HepG2 (cell line): ENCODE data around the gene LRR1. TPM values are rescaled to one million over a fixed set of nuclear protein-coding genes. Genes with fewer than 3 reads are reported as not detected.

Source experiments
- ATAC-seq: fragments of 200-7000 bp; cut with Tn5 transposase; 3 replicates; pipeline ENCODE4 v1.9.1; 2020; ENCODE audit warnings: mild to moderate bottlenecking, moderate library complexity
- BruUV-seq: library from RNA; stranded (reverse); fragments of 400-500 nt; replicated peaks from 2 replicates; lab custom pipeline; 2021; lab: Mats Ljungman, UMichigan
- CTCF ChIA-PET: fragments of 300-600 bp; formaldehyde crosslinking; extraction: SDS; loops from one replicate; lab custom pipeline; 2021; ENCODE audit warnings: low total read pairs, inconsistent platforms, low intra/inter-chr PET ratio; lab: Yijun Ruan, JAX
- POLR2A ChIA-PET: fragments of 350-600 bp; sonication (Branson Sonifier 250); formaldehyde crosslinking; loops from one replicate; lab custom pipeline; 2020; ENCODE audit warnings: antibody characterized with exemption, inconsistent platforms; lab: Yijun Ruan, JAX
- DNase-seq: peaks from one replicate; pipeline ENCODE4 v3.0.0-alpha.2; 2015; ENCODE audit warnings: low spot score
- FAIRE-seq: peaks from 3 replicates; lab custom pipeline; 2011; peaks lifted over from hg19 to GRCh38; lab: Jason Lieb, UNC
- H2AFZ ChIP-seq: one replicate; pipeline ENCODE4 v1.6.1; 2011; ENCODE audit warnings: low read length, inconsistent platforms
- H3K27ac ChIP-seq: fragments of 300-600 bp; 3 replicates; pipeline ENCODE4 v1.8.0; 2011; ENCODE audit warnings: mixed run types, mild to moderate bottlenecking, mixed read lengths, low read length, inconsistent platforms; ENCODE audit not compliant: insufficient read depth; ENCODE audit errors: extremely low read length
- H3K27me3 ChIP-seq, 2 experiments: fragments of 200-600 bp in 1 of 2; 2 replicates in 1 of 2; 3 replicates in 1 of 2; pipeline versions ENCODE4 v1.6.0 to v1.8.0; 2011; ENCODE audit warnings: low read length in 2 of 2, mild to moderate bottlenecking in 2 of 2, moderate library complexity in 2 of 2, inconsistent platforms in 1 of 2; ENCODE audit not compliant: insufficient read depth in 2 of 2, control insufficient read depth in 1 of 2
- H3K36me3 ChIP-seq, 2 experiments: fragments of 200-600 bp in 1 of 2; replicated peaks in 1 of 2; 2 replicates in 1 of 2; 3 replicates in 1 of 2; pipeline versions ENCODE4 v1.5.1 to v1.8.0; 2011; ENCODE audit warnings: low read length in 2 of 2, inconsistent platforms in 1 of 2; ENCODE audit not compliant: insufficient read depth in 2 of 2, control insufficient read depth in 1 of 2
- H3K4me1 ChIP-seq: 2 replicates; pipeline ENCODE4 v1.5.1; 2012; ENCODE audit warnings: low read length, inconsistent platforms; ENCODE audit not compliant: insufficient read depth
- H3K4me2 ChIP-seq: 2 replicates; pipeline ENCODE4 v1.6.0; 2011; ENCODE audit warnings: low read depth, low read length, inconsistent platforms
- H3K4me3 ChIP-seq, 3 experiments: fragments of 200-600 bp in 1 of 3; sonication (generic), shearing (Covaris generic) in 1 of 3; replicated peaks in 1 of 3; 2 replicates each; pipeline ENCODE4 v1.5.1; 2011 to 2016; ENCODE audit warnings: low read length in 3 of 3, inconsistent platforms in 2 of 3, low read depth in 2 of 3, mild to moderate bottlenecking in 2 of 3, control low read depth in 1 of 3, mixed read lengths in 1 of 3; ENCODE audit not compliant: insufficient read depth in 1 of 3
- H3K79me2 ChIP-seq: one replicate; pipeline ENCODE4 v1.6.1; 2011; ENCODE audit warnings: low read length, inconsistent platforms; ENCODE audit not compliant: insufficient read depth
- H3K9ac ChIP-seq: 2 replicates; pipeline ENCODE4 v1.6.0; 2011; ENCODE audit warnings: mild to moderate bottlenecking, low read depth, low read length, inconsistent platforms; ENCODE audit not compliant: insufficient read depth
- H3K9me3 ChIP-seq: 2 replicates; pipeline ENCODE4 v1.5.1; 2012; ENCODE audit warnings: mild to moderate bottlenecking, low read length
- H4K20me1 ChIP-seq: 2 replicates; pipeline ENCODE4 v1.6.0; 2011; ENCODE audit warnings: inconsistent platforms, mild to moderate bottlenecking, low read length, moderate library complexity; ENCODE audit not compliant: insufficient read depth
- ARHGAP35 ChIP-seq: sonication (generic); formaldehyde crosslinking; IDR thresholded peaks from 2 replicates; pipeline ENCODE4 v1.9.0; 2022; ENCODE audit warnings: mild to moderate bottlenecking, inconsistent platforms, moderate library complexity, missing genetic modification reagents, borderline replicate concordance
- CEBPB ChIP-seq: IDR thresholded peaks from 2 replicates; pipeline ENCODE4 v1.6.1; 2011; ENCODE audit warnings: low read depth, low read length, improper control_type of control experiment, borderline replicate concordance
- HDAC2 ChIP-seq: sonication (generic); formaldehyde crosslinking; IDR thresholded peaks from 2 replicates; pipeline ENCODE4 v1.4.0; 2020; ENCODE audit warnings: missing genetic modification reagents
- HNRNPK ChIP-seq: fragments of 200-400 bp; formaldehyde crosslinking; IDR thresholded peaks from 2 replicates; pipeline ENCODE4 v1.6.1; 2018; ENCODE audit warnings: low read length, low read depth, moderate library complexity, mild to moderate bottlenecking; ENCODE audit not compliant: poor library complexity, severe bottlenecking
- MED8 ChIP-seq: sonication (generic); formaldehyde crosslinking; IDR thresholded peaks from 2 replicates; pipeline ENCODE4 v1.8.1; 2023; ENCODE audit warnings: mild to moderate bottlenecking, missing genetic modification reagents; ENCODE audit not compliant: insufficient replicate concordance
- NCOA2 ChIP-seq: sonication (generic); formaldehyde crosslinking; IDR thresholded peaks from 2 replicates; pipeline ENCODE4 v1.8.0; 2022; ENCODE audit warnings: inconsistent platforms
- RBM22 ChIP-seq: fragments of 200-400 bp; formaldehyde crosslinking; optimal IDR thresholded peaks from 2 replicates; pipeline ENCODE3; 2017; ENCODE audit warnings: mild to moderate bottlenecking, low read length, moderate library complexity
- SOX13 ChIP-seq, 3 experiments: fragments of 450-650 bp in 1 of 3; sonication (generic) in 1 of 3; formaldehyde crosslinking in 1 of 3; IDR thresholded peaks in 2 of 3; conservative IDR thresholded peaks in 1 of 3; 2 replicates each; pipeline versions ENCODE4 v1.5.0 to v1.6.1; 2016 to 2020; ENCODE audit warnings: antibody characterized with exemption in 1 of 3, mild to moderate bottlenecking in 1 of 3, missing compliant biosample characterization in 1 of 3, missing genetic modification reagents in 1 of 3, moderate library complexity in 1 of 3
- ZBTB14 ChIP-seq: sonication (generic); formaldehyde crosslinking; IDR thresholded peaks from 2 replicates; pipeline ENCODE4 v1.4.0; 2020; ENCODE audit warnings: missing genetic modification reagents
- ZNF235 ChIP-seq: sonication (generic); formaldehyde crosslinking; IDR thresholded peaks from 2 replicates; pipeline ENCODE4 v1.8.1; 2023; ENCODE audit warnings: mild to moderate bottlenecking, missing genetic modification reagents, borderline replicate concordance
- ZNF770 ChIP-seq: sonication (generic); formaldehyde crosslinking; IDR thresholded peaks from 2 replicates; pipeline ENCODE4 v1.5.0; 2020; ENCODE audit warnings: mild to moderate bottlenecking, missing genetic modification reagents
- ZNF883 ChIP-seq: sonication (generic); formaldehyde crosslinking; IDR thresholded peaks from 2 replicates; pipeline ENCODE4 v1.5.1; 2020; ENCODE audit warnings: mild to moderate bottlenecking, missing genetic modification reagents; ENCODE audit errors: not compliant biosample characterization
- WGBS: methylation state at CpG from one replicate; pipeline ENCODE4 v1.1.6; 2017; ENCODE audit warnings: low lambda C conversion rate; 5-methylcytosine and 5-hydroxymethylcytosine counted together
- in situ Hi-C: cut with HindIII; loops from 2 replicates; pipeline ENCODE4 v1.10.0; 2017; ENCODE audit warnings: low pct_unique_long_range_greater_than_20kb; ENCODE audit not compliant: extremely low pct_ligation_motif_present
- intact Hi-C: fragments of 100-400 bp; cut with micrococcal nuclease; formaldehyde crosslinking; loops from one replicate; pipeline ENCODE4 v1.10.0; 2022; ENCODE audit not compliant: unreplicated experiment
- polyA plus RNA-seq, 8 experiments: library from polyadenylated mRNA; depleted of rRNA in 3 of 8; stranded (reverse) in 7 of 8; unstranded in 1 of 8; fragments of >200 nt; fragmentation: Illumina TruSeq in 4 of 8; extraction: Trizol in 4 of 8; gene quantifications; 2 replicates each; pipeline versions ENCODE4 v1.2.1 to v1.2.3, GENCODE V29; 2011 to 2016; ENCODE audit warnings: low read depth in 4 of 8, missing spikeins in 1 of 8, mixed read lengths in 1 of 8; ENCODE audit not compliant: insufficient read depth in 1 of 8
- total RNA-seq, 5 experiments: library from RNA; depleted of rRNA; stranded (reverse); fragments of >200 nt; fragmentation: Illumina TruSeq; extraction: Trizol; gene quantifications; 2 replicates each; pipeline ENCODE4 v1.2.3, GENCODE V29; 2016; ENCODE audit warnings: low read depth in 1 of 5
- TF ChIP-seq, protein P1 (sequence below): sonication (generic); formaldehyde crosslinking; IDR thresholded peaks from 2 replicates; pipeline ENCODE4 v1.4.0; 2020; ENCODE audit warnings: missing genetic modification reagents, mild to moderate bottlenecking, borderline replicate concordance

Gene LRR1
- total and polyA plus RNA-seq, 2 of the 13 experiments (the other 11 are each of a cell fraction or from before 2014, with no cell fraction given) = 7.0 to 36.2 TPM

- TF ChIP-seq, protein P1, sequence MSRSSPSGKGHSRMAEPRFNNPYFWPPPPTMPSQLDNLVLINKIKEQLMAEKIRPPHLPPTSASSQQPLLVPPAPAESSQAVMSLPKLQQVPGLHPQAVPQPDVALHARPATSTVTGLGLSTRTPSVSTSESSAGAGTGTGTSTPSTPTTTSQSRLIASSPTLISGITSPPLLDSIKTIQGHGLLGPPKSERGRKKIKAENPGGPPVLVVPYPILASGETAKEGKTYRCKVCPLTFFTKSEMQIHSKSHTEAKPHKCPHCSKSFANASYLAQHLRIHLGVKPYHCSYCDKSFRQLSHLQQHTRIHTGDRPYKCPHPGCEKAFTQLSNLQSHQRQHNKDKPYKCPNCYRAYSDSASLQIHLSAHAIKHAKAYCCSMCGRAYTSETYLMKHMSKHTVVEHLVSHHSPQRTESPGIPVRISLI = peak; percentile 72
- peak; percentile 53; the same call in 1 of the 2 replicates for TF ChIP-seq ZNF770
- peak; percentile 93 for TF ChIP-seq CEBPB
- no peak for TF ChIP-seq ZNF235 (CRISPR knock-in tag)
- TF ChIP-seq SOX13 (IDR thresholded peaks at IDR 0.05) = no peak
- TF ChIP-seq SOX13 (CRISPR knock-in tag; conservative IDR thresholded peaks at IDR 0.05 in 1 of 2, IDR thresholded peaks at IDR 0.05 in 1 of 2) = peak in 1 of 2 experiments; percentile 20; a peak in 1 of 4 replicates
These were observed 42.0 kb downstream of the LRR1 start (continued) for GRCh38 chr14:49640540-49641417.

DNA sequence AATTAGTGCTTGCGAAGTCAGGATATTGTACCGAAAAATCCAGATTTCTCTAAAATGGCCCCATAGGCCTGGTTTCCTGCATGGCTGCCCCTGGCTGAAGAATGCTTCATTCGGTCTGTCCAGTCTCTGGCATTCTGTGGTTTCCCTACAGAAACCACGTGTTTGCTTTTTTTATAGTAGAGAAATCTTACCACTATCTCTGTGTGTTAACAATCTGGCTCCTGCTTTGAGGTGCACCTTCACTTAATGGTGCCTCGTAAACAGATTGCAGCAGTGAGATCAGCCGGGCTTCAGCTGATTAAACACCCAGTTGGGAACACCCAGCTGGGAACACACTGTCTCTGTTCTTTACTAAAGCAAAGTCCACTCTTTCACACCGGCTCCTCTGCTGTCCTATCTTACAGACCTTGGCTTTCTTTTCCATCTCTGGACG lies 43.0 kb downstream of the LRR1 start:
- CTCF ChIA-PET = no interaction called here
- intact Hi-C loops = loop anchor here (5.0 kb wide), 1 partner anchor 51 kb away; the partner anchor contains the start of gene KLHDC1
- ATAC-seq (peak; percentile 98), FAIRE-seq (peak; percentile 98), DNase-seq (peak; percentile 96)
- Histone ChIP-seq H3K27me3 (no peaks in the 10 kb centered on the region), H3K9me3 (no peaks in the 10 kb centered on the region), H4K20me1 (peaks cover 4% of the 10 kb centered on the region; the same call in 1 of the 2 replicates), H3K4me1 (peaks cover 57% of the 10 kb centered on the region), H3K4me2 (peak overlapping the region; percentile 77), H3K79me2 (peaks cover 19% of the 10 kb centered on the region), H3K9ac (peak overlapping the region; percentile 48), H2AFZ (no peak overlapping the region), H3K36me3 (peaks cover 0 to 11% of the 10 kb centered on the region in 2 experiments; a peak in 3 of 5 replicates), H3K4me3 (peak overlapping the region in 2 of 3 experiments; percentile 7 to 13; a peak in 2 of 6 replicates), H3K27ac (peak overlapping the region; percentile 70)
- in situ Hi-C loops = no loop called here
- 18% methylated on average over 8 of the region's 8 CpGs for WGBS
- BruUV-seq = no TSS peak
- POLR2A ChIA-PET = interaction anchor here (1.0 to 3.0 kb wide), 6 partner anchors 8 to 345 kb away, joined by 3 to 10 read pairs (median 4); partner anchors contain the start of genes KLHDC2, RPL36AL and RPS29
- TF ChIP-seq RBM22 (peak; percentile 80), ZBTB14 (no peak), ARHGAP35 (CRISPR knock-in tag) (no peak), HNRNPK (peak; percentile 94), ZNF883 (CRISPR knock-in tag) (no peak), HDAC2 (CRISPR knock-in tag) (peak; percentile 95), NCOA2 (CRISPR knock-in tag) (peak; percentile 84), MED8 (CRISPR knock-in tag) (peak; percentile 23)
